HTR-8/SVneo (cell line): Measurements from ENCODE around the gene PCK2.

Experiments used
- DNase-seq: peaks from one replicate; pipeline ENCODE4 v3.0.0; 2011; ENCODE audit warnings: low spot score, mixed read lengths; ENCODE audit not compliant: insufficient read length
- FAIRE-seq: peaks from 2 replicates; lab custom pipeline; 2011; peaks lifted over from hg19 to GRCh38; lab: Jason Lieb, UNC

Gene PCK2

GRCh38 chr14:24060984-24061913, 32.9 kb upstream of the PCK2 start:
- no peak for DNase-seq
- FAIRE-seq: no peak

DNA sequence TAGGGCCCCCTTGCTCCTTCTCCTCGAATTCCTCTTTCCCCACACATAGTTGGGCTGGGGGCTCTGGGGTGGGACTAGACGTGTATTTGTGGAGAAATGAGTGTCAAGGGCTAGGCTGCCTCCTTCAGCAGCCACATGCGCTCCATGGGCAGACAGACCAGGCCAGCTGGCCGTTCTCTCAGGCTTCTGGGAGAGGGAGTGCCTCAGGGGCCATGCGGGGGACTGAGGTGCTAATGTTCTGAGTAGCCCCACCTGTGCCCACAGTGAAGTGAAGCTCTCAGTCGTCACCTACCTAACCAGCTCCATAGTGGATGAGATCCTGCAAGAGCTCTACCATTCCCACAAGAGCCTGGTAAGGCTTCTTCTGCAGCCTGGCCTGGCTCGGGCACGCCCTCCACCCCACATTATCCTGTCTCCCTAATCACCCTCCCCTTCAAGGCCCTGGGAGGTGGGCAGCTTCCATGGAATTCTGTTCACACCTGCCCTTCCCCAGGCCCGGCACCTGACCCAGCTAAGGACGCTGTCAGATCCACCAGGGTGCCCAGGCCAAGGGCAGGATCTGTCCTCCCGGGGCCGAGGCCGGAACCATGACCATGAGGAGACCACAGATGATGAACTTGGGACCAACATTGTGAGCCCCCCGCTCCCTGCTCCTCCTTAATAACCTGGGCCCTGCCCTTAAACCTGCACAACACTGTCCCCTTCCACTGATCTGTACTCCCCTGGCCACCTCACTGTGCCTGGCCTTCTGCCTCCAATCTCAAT, 31.7 kb upstream of the PCK2 start:
- DNase-seq (no peak), FAIRE-seq (no peak)

DNA sequence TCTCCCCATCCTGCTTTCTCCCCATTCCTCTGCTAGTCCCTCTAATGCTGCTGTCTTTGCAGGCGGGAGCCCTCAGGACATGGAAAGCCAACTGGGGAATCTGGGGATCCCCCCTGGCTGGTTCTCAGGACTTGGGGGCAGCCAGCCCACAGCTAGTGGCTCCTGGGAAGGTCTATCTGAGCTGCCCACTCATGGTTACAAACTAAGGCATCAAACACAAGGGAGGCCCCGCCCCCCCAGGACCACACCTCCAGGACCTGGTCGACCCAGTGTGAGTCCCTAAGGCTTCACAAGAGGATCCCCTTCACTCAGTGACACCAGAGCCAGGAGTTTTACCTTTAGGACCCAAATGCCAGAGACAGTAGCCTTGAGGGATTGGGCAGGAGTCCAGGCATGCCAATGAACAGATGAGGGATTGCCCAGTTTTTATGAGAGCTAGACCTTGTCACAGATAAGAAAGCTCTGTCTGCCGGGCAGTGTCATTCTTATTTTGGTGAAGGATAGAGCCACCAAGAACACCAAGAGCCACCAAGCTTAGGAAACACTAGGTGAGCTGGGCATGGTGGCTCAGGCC, 30.8 kb upstream of the PCK2 start:
- DNase-seq (no peak), FAIRE-seq (no peak)

DNA sequence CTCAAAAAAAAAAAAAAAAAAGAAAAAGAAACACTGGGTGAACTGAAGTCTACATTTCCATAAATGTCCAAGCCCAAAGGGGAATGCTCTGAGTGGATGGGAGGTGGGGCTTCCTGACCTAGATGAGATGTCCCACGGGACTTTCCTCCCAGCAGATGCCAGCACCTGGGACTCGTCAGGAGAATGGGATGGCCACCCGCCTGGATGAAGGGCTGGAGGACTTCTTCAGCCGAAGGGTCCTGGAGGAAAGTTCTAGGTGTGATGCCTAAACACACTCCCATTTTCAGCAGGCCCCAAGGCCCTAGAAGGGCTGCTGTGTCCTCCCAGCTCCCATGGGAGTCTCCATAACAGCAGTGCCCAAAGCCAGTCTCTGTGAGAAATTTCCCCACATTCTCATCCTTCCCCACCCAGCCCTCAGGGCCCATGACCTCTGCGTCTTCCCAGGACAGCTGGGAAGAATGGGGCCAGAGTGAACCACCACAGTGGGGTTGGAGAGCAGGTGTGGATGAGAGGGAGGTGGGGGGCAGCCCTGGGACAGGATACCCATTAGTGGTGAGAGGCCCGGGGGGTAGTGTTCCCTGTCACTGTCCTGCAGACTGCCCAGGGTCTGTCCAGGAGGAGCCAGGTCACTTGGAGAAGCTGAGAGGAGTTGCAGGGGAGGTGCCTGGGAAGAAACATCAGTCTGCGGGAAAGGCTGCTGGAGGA, 29.9 kb upstream of the PCK2 start:
- FAIRE-seq: no peak
- DNase-seq: no peak

DNA sequence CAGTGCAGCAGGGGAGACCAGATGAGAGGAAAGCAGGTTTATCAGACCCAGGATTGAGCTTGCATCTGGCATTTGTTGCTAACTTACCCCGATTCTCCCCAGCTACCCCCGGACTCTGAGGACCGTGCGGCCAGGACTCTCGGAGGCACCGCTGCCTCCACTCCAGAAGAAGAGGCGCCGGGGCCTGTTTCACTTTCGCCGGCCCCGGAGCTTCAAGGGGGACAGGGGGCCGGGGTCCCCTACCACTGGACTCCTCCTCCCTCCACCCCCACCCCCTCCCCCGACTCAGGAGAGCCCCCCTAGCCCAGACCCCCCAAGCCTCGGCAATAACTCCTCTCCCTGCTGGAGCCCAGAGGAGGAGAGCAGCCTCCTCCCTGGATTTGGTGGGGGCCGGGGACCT, 29.3 kb upstream of the PCK2 start:
- DNase-seq (no peak), FAIRE-seq (no peak)

GRCh38 chr14:24065408-24065807, 28.7 kb upstream of the PCK2 start:
- FAIRE-seq: no peak
- DNase-seq: no peak

DNA sequence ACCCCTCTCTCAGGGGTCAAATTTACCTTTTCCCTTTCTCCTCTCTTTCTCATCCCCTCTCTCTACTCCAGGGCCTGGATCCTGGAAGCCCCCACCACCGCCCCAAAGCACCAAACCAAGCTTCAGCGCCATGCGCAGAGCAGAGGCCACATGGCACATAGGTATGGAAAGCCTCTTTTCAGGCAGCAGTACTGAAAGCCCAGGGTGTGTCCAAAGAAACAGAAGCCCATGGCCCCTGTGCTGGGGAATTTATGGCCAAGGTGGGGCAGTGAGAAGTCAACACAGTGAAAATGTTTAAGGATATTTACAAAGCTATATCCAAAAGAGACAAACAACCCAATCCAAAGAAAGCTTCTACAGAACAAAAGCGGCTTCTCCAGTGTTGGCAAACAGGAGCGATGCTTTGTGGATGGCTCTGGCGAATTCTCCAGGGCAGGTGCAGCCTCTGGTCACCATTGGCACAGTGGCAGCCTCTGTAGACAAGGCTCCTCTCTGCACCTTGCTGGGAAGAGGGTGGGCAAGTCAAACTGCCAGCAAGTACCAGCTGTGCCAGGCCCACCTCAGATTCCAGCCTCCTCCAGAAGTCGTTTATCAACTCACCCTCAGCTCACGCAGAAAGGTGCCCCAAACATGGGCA, 27.5 kb upstream of the PCK2 start:
- FAIRE-seq: no peak
- no peak for DNase-seq

- DNase-seq: no peak
- no peak for FAIRE-seq
Measured at GRCh38 chr14:24067133-24068082, 26.7 kb upstream of the PCK2 start.

DNA sequence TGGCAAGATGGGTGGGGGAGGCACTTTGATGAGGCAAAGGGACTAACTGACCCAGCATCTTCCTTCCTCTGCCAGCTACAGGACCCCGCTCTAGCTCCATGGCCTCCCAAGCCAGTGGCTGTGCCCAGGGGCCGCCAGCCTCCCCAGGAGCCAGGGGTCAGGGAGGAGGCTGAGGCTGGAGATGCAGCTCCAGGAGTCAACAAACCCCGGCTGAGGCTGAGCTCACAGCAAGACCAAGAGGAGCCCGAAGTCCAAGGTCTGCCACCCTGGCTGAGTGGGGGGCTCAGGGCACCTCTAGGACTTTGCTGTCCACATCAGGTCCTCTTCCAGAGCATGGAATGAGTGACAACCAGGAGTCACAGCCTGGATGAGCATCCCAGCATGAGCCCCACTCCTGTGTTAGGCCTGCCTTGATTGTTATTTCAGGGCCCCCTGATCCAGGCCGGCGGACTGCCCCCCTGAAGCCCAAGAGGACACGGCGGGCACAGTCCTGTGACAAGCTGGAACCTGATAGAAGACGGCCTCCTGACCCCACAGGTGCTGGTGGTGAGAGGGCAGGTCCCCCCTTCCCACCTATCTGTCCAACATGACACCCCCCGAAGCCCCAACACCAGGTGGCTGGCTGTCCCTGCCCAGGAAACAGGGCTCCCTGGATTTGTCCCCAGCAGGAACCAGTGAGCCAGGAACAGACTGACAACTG, 25.2 kb upstream of the PCK2 start:
- FAIRE-seq: no peak
- DNase-seq: no peak

DNA sequence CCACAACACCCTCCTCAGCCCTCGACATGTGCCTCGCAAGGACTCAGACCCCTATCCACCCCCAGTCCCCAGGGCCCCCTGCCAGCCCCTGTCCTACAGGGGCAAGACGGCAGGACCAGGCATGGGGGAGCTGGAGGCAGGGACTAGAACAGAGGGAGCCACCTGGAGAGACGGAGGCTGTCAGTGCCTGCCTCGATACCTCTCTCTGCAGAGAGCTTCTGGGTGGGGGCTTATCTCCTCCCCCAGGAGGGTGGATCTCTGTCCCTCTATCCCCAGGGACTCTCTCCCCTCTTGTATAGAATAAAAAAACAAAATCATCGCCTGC, 24.7 kb upstream of the PCK2 start:
- no peak for FAIRE-seq
- no peak for DNase-seq

- no peak for DNase-seq
Measured at GRCh38 chr14:24070285-24071143, 23.6 kb upstream of the PCK2 start.

DNA sequence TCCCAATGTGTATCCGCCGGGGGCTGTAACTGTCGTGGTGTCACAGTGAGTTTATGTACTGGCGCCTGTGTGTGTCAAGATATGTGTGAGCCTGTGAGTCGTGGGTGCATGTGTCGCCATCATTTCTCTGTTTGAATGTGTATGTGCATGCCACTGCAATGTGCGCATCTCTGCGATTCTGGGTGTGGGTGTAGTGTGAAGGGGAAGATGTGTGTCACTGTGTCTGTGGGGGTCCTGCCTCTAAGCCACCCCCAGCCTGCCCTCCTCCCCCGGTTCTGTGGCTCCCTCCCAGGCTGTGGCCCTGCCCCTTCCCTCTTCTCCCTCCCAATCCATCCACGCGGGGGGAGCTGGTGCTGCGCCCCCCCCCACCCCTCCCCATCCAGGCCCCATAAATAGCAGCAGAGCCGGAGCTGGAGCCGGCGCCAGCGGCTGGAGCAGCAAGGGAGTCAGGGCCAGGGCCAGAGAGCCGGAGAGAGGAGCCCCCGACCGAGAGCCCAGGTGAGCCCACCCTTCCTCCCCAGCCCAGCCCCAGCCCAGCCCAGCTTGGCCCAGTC, 22.9 kb upstream of the PCK2 start, which contains the start of gene CPNE6:
Gene CPNE6 (plus strand): TSS at position 419 of the 554 bp plus-strand sequence. CDS start 1,375 bp downstream, outside the sequence.
- DNase-seq (no peak), FAIRE-seq (no peak)

More at GRCh38 chr14:24070285-24071143, 23.6 kb upstream of the PCK2 start:
- no peak for FAIRE-seq

GRCh38 chr14:24071836-24072430, 22.2 kb upstream of the PCK2 start:
- no peak for FAIRE-seq

GRCh38 chr14:24072436-24072835, 21.7 kb upstream of the PCK2 start:
- DNase-seq: no peak
- no peak for FAIRE-seq

More at GRCh38 chr14:24071836-24072430, 22.2 kb upstream of the PCK2 start:
- DNase-seq: no peak

GRCh38 chr14:24072881-24073877, 20.9 kb upstream of the PCK2 start:
- no peak for FAIRE-seq
- no peak for DNase-seq
